OCI-M1 (cell line): Measurements from ENCODE around the gene MEX3A.
"Not testable (repeated sequence)": the region's sequence is repeated elsewhere in the genome, so short reads cannot be mapped to it uniquely, and the experiment has no call there.

Experiments
- DNase-seq: peaks from one replicate; lab custom pipeline; 2025; lab: John Stamatoyannopoulos, UW

The MEX3A gene

DNA sequence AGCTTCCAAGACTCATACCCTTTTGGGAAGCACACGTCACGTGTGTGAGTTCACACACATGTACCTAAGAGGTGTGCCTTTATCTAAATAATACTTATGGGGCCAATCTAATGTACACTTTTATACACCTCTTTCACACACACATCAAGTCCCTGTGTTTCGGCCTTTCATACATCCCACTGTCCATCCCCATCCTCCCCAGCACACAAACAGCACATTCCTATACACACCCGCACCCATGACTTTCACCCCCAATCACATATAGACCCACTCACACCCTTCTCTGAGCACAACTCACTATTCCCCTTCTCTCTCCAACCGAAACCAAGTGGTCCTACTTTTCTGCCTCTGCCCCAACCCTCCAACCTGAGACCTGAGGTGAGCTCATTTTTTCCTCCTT, 3.5 kb downstream of the MEX3A start:
- no peak for DNase-seq

DNA sequence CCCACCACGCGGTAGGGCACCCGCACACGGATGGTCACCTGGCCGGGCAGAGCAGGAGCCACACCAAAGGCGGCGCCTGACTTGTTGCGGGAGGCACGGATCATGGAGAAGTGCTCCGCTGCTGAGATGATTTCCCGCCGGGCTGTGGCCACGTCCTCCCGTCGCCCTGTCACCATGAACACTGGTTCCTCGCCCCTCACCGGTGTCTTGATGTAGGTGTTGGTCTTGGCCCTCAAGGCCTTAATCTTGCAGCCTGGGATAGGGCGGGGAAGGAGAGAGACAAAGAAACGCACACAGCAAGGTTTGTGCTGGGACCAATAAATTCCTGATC, 4.9 kb downstream of the MEX3A start:
- no peak for DNase-seq

DNA sequence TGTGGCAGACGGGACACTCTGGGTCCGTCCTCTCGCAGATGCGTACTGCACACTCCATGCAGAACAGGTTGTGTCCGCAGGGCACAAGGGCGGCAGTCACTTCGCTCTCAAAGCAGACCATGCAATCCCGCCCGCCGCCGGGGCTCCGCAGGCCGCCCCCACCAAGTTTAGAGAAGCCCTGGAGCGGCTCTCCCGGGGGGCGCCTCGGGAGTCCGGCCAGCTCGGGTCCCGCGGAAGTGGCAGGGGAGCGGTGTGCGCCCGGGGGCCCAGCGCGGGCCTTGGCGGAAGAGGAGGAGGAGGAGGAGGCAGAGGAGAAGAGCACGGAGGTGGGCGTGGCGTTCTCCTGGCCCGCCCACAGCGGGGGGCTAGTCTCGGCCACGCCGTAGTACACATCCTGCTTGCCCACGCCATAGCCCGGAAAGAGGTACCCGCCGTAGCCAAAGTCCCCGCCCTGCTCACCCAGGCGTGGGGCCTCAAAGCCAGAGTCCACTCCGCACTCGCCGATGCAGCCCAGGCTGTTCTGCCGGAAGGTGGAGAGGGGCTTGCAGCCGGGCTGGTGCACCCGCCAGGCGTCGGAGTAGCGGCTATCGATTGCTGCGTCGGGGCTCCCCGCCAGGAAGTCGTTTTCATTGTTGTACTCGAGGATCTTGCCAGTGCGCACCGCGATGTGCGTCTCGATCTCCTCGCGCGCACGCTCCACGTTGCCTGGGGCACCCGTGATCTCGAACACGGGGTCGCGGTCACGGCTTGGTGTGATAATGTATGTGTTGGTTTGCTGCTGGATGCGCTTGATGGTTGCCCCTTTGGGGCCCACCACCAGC, 5.4 kb downstream of the MEX3A start:
- no peak for DNase-seq

DNA sequence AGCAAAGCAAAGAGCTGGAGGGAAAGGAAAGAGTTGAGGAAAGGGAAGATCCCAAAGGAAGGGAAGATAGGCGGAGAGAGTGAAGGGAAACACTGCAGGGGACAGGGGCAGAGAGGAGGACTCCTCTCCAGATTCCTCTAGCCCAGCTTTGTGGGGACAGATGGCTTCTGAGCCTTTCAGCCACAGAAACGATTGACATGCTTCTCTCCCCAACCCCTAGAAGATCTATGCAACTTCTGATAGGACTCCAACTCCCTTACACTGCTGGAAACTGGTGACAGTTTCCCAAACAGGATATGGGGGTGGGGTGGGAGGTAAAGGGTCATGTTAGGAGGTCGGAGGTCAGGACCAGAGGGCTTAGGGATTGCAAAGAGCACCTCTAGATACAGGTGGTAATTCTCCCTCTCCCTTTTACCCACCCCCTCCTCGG, 6.5 kb downstream of the MEX3A start:
- DNase-seq = no peak

DNA sequence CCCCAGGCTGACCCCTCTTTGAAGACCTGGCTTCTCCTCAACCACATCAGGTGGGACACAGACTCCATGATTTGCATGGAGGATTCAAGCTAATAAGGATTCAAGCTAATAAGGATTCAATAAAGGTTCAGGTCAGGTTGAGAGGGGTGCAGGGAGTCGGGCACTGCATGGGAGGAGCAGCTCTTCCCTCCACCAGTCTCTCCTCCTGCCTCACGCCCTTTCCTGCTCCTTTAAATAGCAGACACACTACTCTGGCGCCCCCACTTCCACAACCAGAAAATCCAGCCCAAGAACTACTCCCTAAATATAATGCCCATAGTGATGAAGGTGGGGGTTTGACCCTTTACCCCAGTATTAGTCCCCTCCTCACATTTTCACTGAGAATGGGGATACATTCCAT, 7.1 kb downstream of the MEX3A start:
- DNase-seq = no peak

DNA sequence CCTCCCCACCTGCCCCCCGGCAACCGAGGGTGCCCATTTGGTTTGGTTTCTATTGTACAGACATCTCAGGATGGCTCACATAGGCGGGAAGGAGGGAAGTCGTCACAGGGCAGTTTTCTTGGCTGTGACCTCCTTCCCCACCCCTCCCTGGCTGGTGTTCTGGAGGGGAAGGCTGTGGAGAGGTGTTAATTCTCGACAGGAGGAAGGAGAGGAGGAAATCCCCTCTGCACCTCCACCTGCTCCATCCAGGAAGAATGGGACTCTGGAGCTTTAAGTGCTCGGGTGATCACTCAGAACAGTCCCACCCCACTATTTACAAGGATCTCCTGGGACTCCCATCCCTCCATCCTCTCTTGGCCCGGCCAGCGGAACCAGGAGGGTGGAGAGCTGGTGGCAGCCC, 7.6 kb downstream of the MEX3A start:
- DNase-seq = no peak

DNA sequence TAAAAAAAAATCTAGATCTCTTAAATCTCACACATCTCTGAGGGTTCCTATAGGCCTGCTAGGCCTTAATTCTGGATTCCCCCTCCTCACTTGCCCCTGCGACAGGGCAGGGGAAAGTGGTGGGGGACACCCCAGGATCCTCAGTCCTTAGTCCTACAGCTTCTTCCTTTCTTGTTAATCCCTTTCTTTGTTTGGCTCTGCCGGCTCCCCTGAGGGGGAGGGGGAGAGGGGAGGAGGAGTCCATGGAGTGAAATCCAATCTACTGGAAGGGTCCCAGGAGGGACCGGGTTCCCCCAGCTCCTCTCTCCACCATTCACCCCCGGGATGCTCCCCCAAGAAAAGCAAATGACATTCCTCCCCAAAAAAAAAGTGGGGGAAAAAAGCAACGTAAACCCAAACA, 8.5 kb downstream of the MEX3A start:
- DNase-seq = no peak

DNA sequence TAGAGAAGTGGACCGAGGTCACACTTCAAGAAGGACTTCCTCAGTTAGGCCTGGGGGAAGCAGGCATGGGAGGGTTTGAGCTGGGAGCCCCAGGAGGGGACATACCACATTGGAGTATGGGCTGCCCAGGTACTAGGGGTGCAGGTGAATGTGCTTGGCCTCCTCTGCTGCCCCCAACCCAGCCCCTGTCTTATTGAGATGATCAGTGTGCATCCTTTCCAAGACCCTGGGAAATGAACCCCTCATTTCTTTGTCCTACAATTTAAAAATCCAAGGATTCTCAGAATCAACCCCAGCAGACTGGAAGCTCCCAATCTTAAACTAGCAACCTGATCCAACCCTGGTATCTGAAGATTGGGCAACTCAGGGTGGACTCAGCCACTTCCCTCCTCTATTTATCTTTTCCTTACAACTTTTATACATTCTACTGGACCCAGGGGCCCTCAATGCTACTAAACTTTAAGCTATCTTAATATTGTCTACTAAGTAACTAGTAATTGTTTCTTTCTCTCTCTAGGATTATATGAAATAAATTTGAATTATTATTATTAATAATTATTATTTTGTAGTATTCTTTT, 9.1 kb downstream of the MEX3A start:
- no peak for DNase-seq

DNA sequence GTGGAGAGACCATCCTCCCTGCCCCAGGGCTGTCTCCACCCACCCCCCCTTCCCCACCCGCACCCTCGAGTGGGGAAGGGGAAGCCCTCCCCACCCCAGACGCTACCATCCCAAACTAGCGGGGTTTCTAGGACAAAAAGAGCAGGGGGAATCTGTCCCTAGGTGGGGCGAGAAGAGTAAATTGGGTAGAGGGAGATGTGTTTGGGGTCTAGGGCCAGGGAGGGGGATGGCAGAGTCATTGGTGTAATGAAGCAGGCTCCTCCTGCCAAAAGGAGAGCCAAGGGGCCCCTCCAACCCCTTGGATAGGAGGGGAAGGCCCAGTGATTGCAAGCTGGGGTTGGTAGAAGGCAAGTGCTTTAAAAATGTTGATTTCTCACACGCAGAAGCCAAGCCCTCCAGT, 10.0 kb downstream of the MEX3A start:
- no peak for DNase-seq

DNA sequence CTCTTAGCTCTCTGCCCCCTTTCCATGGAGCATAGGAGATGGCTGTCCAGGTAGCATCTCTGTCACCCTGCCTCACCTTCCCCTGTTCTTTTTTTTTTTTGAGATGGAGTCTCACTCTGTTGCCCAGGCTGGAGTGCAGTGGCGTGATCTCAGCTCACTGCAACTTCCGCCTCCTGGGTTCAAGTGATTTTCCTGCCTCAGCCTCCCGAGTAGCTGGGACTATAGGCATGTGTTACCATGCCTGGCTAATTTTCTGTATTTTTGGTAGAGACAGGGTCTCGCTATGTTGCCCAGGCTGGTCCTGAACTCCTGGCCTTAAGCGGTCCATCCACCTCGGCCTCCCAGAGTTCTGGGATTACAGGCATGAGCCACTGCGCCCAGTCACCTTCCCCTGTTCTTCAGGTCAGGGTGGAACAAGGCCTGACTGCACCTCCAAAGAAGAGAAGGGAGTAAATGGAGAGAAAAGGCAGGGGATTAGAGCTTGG, 10.9 kb downstream of the MEX3A start:
- not testable (repeated sequence) for DNase-seq

DNA sequence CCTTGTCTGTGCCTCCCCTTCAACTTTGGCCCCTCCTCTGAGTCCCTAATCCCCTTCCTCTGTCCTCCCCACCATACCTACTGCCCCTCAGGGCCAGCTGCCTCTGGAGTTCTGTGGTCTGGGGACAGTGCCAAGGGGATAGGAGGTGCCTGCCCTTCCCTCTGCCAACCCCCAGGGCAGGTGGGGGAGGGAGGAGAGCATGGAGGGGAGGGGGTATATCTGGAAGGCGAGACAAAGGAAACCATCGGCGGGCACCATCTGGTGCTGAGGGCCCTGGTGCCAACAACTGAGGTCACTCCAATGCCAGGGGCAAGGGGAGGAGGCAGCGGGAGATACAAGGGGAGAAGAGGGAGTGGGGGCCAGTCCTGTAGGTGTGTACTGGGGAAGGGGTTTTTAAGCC, 11.7 kb downstream of the MEX3A start:
- DNase-seq = no peak

DNA sequence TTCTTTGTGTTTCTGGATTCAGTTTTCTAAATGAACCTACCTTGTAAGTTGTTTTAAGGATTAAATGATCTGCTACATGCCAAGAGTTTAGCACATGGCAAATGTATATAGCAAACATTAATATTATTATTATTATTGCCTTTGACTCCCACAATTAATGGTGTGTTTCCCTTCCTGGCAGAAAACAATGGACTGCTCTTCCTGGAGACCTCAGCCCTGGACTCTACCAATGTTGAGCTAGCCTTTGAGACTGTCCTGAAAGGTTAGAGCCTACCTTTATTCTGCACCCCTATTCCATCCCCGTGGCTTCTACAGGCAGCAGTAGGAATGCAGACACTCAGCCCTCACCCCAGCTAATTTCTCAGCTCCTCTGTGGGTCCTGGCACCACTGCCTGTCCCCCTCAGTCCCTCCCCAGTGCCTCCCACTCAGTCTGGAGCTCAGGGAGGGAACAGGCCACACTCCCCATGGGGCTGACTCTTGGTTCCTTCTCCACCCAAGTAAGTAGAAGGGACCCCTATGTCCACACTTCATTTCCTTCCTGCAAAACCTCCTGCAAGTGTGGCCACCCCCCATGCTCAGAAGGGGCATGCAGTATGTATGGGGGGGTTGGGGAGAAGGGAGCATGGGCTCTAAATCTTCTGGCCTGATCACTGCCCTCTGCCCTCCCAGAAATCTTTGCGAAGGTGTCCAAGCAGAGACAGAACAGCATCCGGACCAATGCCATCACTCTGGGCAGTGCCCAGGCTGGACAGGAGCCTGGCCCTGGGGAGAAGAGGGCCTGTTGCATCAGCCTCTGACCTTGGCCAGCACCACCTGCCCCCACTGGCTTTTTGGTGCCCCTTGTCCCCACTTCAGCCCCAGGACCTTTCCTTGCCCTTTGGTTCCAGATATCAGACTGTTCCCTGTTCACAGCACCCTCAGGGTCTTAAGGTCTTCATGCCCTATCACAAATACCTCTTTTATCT, 12.5 kb downstream of the MEX3A start:
- DNase-seq = no peak

DNA sequence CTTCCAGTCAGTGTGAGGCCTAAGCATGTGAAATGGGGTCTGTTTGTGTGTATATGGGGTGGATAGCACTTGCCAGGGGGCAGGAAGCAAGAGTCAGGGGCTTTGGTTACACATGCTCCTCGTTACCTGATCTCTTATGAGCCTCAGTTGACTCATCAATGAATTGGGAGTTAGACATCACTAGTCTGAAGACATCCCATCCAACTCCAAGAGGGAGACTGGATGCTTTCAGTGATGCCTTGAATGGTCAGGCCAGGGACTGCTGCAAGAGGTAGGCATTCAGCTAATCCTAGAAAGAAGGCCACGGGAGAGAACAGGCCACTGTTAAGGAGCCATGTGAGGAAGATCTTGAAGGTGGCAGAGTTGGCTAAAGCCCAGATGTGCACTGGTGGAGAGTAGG, 15.0 kb downstream of the MEX3A start:
- DNase-seq = no peak

DNA sequence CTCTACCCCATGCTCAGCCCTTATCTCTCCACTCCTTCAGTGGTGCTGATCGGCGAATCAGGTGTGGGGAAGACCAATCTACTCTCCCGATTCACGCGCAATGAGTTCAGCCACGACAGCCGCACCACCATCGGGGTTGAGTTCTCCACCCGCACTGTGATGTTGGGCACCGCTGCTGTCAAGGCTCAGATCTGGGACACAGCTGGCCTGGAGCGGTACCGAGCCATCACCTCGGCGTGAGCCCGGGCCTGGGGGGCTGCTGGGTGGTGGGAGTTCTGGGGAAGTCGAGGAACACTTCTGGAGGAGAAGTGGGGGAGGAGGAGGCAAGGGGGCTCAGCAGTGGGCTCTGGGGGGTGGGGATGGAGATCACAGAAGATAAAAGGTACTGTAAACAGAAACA, 16.4 kb downstream of the MEX3A start:
- no peak for DNase-seq

DNA sequence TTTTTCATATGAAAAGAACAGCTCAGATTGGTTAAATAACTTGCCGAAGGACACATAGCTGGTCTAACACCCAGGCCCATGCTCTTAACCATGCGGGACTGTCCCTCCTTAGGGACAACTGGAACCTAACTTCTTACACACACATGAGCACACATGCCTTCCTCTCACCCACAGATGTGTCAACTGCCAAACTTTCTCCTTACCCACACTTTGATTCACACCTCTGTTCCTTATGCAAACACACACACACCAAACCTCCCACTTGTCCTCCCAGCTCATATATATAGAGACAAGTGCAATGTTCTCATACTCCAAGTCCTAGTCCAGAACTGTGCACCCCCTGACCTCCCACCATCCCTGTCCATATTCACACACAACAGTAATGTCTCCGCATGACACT, 17.1 kb downstream of the MEX3A start:
- no peak for DNase-seq

DNA sequence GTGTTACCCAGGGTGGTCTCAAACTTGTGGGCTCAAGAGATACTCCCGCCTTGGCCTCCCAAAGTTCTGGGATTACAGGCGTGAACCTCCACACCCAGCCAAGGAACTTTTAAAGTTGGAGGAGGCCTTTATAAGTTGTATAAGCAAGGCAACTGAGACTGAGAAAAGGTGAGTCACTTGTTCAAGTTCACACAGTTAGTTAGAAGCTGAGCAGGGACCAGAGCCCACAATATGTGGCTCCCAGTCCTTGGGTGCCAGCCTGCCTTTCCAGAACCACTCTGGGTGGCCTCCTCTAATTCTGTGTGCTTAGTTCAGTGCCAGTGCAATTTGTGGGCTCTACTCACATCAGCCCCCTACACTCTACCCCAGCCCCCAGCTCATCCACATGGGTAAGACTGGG, 17.6 kb downstream of the MEX3A start:
- no peak for DNase-seq

DNA sequence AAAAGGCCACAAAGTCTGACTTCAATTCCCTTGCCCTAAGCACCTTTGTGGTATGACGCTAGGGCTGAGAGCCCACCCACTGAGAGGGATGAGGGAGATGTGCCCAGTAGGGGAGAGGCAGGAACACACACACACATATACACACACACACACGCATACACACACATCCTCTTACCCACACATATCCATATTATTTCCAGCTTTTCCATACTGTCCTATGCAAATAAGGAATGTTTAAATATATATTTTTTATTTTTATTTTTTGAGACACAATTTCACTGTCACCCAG, 18.3 kb downstream of the MEX3A start:
- no peak for DNase-seq

DNA sequence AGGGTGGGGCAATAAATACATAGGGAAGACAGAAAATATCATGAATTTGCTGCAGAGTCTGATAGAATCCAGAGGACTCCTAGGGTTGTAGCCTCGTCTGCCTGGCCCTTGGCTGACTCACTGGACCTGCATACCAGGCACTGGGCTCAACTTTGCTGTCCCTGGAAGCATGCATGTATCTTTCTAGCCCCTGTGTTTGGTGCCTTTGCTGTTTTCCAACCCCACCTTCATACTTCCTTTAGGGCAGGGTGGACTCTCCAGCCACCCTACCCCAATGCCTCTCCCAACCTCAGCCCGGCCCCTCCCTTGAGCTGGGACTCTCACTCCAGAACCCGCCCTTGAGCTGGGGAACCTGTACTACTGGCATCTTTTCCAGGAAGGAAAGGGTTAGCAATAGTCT, 20.1 kb downstream of the MEX3A start:
- DNase-seq = no peak

DNA sequence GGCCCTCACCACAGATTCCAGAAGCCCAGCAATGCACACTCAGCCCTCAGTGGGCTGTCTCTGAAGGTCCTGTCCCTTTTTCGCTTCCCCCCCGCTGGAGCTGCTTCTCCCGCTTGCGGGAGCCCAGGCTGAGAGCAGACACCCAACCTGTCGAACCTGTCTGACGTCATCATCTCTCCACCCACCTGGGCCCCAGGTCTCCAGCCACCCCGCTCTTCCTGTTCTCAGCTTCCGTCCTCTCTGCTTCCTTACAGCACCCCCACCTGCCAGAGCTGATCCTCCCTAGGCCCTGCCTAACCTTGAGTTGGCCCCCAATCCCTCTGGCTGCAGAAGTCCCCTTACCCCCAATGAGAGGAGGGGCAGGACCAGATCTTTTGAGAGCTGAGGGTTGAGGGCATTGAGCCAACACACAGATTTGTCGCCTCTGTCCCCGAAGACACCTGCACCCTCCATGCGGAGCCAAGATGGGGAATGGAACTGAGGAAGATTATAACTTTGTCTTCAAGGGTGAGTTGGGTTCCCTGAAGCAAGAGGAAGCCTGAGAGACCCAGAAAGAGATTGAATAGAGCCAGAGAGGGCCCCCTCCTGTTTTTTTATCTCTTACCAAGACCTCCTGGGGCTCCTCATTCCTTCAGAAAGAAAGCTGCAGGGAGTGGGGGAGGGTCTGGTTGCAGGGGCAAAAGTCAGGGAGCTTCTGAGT, 21.2 kb downstream of the MEX3A start, which contains the start of gene RAB25:
TSS of gene RAB25 (plus strand) at position 224 of the 700 bp plus-strand sequence. CDS start at position 465, 241 bp downstream.
- DNase-seq = no peak

DNA sequence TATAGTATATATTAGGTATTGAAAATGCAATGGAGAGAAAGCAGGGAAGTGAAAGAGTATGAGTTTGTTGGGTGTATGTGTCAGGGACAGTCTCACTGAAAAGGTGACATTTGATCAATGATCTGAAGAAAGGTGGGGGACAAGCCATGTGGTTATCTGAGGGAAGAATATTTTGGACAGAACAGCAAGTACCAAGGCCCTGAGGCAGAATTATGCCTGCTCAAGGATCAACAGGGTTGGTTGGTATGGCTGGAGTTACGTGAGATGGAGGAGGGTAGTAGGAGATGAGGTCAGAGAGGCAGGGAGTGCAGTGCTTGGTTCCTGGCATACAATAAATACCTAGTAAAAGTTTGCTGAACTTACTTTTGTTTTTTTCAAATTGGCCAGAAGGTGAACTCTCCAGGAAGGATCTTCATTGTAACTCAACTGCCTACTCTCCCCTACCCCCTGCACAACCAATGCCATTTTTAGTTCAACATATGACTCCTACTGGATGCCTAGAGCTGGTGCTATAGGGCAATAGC, 25.9 kb downstream of the MEX3A start:
- peak; percentile 17 for DNase-seq

DNA sequence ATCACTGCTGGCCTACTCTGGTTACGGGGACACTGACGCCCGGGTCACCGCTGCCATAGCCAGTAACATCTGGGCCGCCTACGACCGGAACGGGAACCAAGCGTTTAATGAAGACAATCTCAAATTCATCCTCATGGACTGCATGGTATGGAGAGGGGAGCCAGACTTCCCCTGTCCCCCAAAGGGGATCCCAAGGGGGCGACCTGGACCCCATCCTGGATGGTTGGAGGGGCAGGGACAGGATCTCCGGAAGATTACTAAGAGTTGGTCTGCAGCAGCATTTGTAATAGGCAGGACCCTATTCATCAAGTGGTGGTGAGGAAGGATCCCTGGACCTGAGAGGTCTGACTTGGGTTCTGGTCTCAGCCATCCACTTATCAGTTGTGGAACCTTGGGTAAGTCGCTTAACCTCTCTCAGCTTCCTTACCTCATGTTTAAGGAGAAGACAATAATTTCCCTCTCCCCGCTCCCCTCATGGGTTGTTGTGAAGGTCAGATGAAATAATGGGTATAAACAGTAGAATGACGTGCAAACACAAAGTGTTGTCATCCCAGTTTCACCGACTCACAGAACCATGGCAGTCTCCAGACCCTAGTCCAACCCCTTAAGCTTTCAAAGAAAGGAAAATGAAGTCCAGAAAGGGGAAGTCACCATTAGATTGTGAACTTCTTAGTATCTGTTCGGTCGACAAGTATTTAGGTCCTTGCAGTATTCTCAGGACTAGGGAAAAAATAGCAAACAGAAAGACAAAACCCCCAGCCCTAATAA, 26.8 kb downstream of the MEX3A start:
- DNase-seq = peak; percentile 77
